GM23338 (cell line): ENCODE data around the gene RHOB. TPM values are rescaled to one million over a fixed set of nuclear protein-coding genes. Genes with fewer than 3 reads are reported as not detected.

ENCODE experiments used
- ATAC-seq: fragments of 200-7000 bp; cut with Tn5 transposase; 3 replicates; pipeline ENCODE4 v1.9.1; 2020
- DNase-seq: peaks from one replicate; pipeline ENCODE4 v3.0.0-alpha.2; 2015; ENCODE audit warnings: low spot score
- H2AFZ ChIP-seq: fragments of 200-600 bp; sonication (generic); 2 replicates; pipeline ENCODE4 v1.8.0; 2016; ENCODE audit warnings: antibody characterized with exemption, mild to moderate bottlenecking, moderate library complexity
- H3F3A ChIP-seq: fragments of 200-600 bp; sonication (generic); replicated peaks from 2 replicates; pipeline ENCODE4 v1.8.0; 2017; ENCODE audit warnings: antibody characterized with exemption, mixed run types, low read depth
- H3K27ac ChIP-seq: fragments of 200-600 bp; sonication (generic); 2 replicates; pipeline ENCODE4 v1.6.1; 2016; ENCODE audit warnings: low read depth
- H3K27me3 ChIP-seq: fragments of 200-600 bp; sonication (generic); 2 replicates; pipeline ENCODE4 v1.8.0; 2016; ENCODE audit warnings: mild to moderate bottlenecking, mixed run types, moderate library complexity; ENCODE audit not compliant: insufficient read depth
- H3K36me3 ChIP-seq: fragments of 200-600 bp; sonication (generic); 2 replicates; pipeline ENCODE4 v1.8.0; 2016; ENCODE audit warnings: mild to moderate bottlenecking; ENCODE audit not compliant: insufficient read depth
- H3K4me1 ChIP-seq: fragments of 200-600 bp; sonication (generic); 2 replicates; pipeline ENCODE4 v1.8.0; 2016; ENCODE audit warnings: mild to moderate bottlenecking, moderate library complexity; ENCODE audit not compliant: insufficient read depth
- H3K4me2 ChIP-seq: fragments of 200-600 bp; sonication (generic); 2 replicates; pipeline ENCODE4 v1.7.1; 2017; ENCODE audit warnings: mixed run types
- H3K4me3 ChIP-seq: fragments of 200-600 bp; sonication (generic); 2 replicates; pipeline ENCODE4 v1.6.1; 2016; ENCODE audit warnings: mixed run types
- H3K79me2 ChIP-seq: fragments of 200-600 bp; sonication (generic); replicated peaks from 2 replicates; pipeline ENCODE4 v1.8.0; 2017; ENCODE audit warnings: mild to moderate bottlenecking; ENCODE audit not compliant: insufficient read depth
- H3K9me2 ChIP-seq: fragments of 200-600 bp; sonication (generic); 2 replicates; pipeline ENCODE4 v1.8.0; 2017; ENCODE audit not compliant: insufficient read depth
- H4K20me1 ChIP-seq: fragments of 200-600 bp; sonication (generic); replicated peaks from 2 replicates; pipeline ENCODE4 v1.8.0; 2017; ENCODE audit warnings: mild to moderate bottlenecking; ENCODE audit not compliant: insufficient read depth
- H3K27ac Mint-ChIP-seq: 2 replicates; pipeline ENCODE4 v1.8.0; 2020; ENCODE audit warnings: inconsistent platforms, mild to moderate bottlenecking, moderate library complexity, mixed read lengths
- H3K27me3 Mint-ChIP-seq: 3 replicates; pipeline ENCODE4 v1.8.0; 2022; ENCODE audit warnings: low read depth, mild to moderate bottlenecking, moderate library complexity, mixed read lengths, inconsistent platforms; ENCODE audit not compliant: insufficient read depth, poor library complexity
- H3K36me3 Mint-ChIP-seq: 3 replicates; pipeline ENCODE4 v1.8.0; 2021; ENCODE audit warnings: low read depth, mild to moderate bottlenecking, inconsistent platforms, moderate library complexity, mixed read lengths
- H3K4me1 Mint-ChIP-seq: 3 replicates; pipeline ENCODE4 v1.8.0; 2020; ENCODE audit warnings: mild to moderate bottlenecking, inconsistent platforms, mixed read lengths
- H3K4me3 Mint-ChIP-seq: 3 replicates; pipeline ENCODE4 v1.8.0; 2021; ENCODE audit warnings: moderate library complexity, mild to moderate bottlenecking, inconsistent platforms, mixed read lengths
- H3K9me3 Mint-ChIP-seq: 3 replicates; pipeline ENCODE4 v1.8.0; 2020; ENCODE audit warnings: moderate library complexity, mild to moderate bottlenecking, inconsistent platforms, mixed read lengths
- CREB1 ChIP-seq: fragments of 250-450 bp; sonication (Bioruptor Pico); IDR thresholded peaks from 2 replicates; pipeline ENCODE4 v1.5.0; 2020; ENCODE audit warnings: low read depth, mild to moderate bottlenecking, moderate library complexity
- EZH2 ChIP-seq: fragments of 200-600 bp; sonication (generic); IDR thresholded peaks from one replicate; pipeline ENCODE4 v1.8.0; 2017; ENCODE audit warnings: antibody characterized with exemption, mild to moderate bottlenecking, low read depth; ENCODE audit not compliant: unreplicated experiment
- JUNB ChIP-seq: IDR thresholded peaks from one replicate; pipeline ENCODE4 v1.6.1; 2016; ENCODE audit warnings: antibody characterized with exemption; ENCODE audit not compliant: unreplicated experiment
- NANOG ChIP-seq: IDR thresholded peaks from 2 replicates; pipeline ENCODE4 v1.6.1; 2016; ENCODE audit warnings: antibody characterized with exemption, borderline replicate concordance
- STAT1 ChIP-seq: IDR thresholded peaks from one replicate; pipeline ENCODE4 v1.6.1; 2016; ENCODE audit warnings: antibody characterized with exemption; ENCODE audit not compliant: unreplicated experiment
- ZNF114 ChIP-seq: fragments of 250-450 bp; sonication (Bioruptor Pico); IDR thresholded peaks from 2 replicates; pipeline ENCODE4 v1.5.0; 2020; ENCODE audit warnings: mild to moderate bottlenecking, moderate library complexity
- polyA plus RNA-seq: library from polyadenylated mRNA; unstranded; fragments of >200 nt; fragmentation: Nextera tagmentation; extraction: Ambion mirVana; gene quantifications from 2 replicates; pipeline ENCODE4 v1.2.1, GENCODE V29; 2016
- total RNA-seq: library from RNA; depleted of rRNA; stranded (reverse); fragments of >200 nt; shearing (Covaris generic); gene quantifications from 2 replicates; pipeline ENCODE4 v1.2.3, GENCODE V29; 2014
- TF ChIP-seq, protein P1 (sequence below), 2 experiments: fragments of 200-600 bp in 1 of 2; sonication (generic) in 1 of 2; conservative IDR thresholded peaks; 2 replicates each; pipeline versions ENCODE4 v1.5.1 to v1.6.1; 2016 to 2017; ENCODE audit warnings: antibody characterized with exemption in 2 of 2, low read depth in 2 of 2, mild to moderate bottlenecking in 2 of 2, moderate library complexity in 1 of 2
- TF ChIP-seq, protein P2 (sequence below): IDR thresholded peaks from 2 replicates; pipeline ENCODE4 v1.6.1; 2016; ENCODE audit warnings: antibody characterized with exemption
- TF ChIP-seq, protein P3 (sequence below): IDR thresholded peaks from one replicate; pipeline ENCODE4 v1.6.1; 2018; ENCODE audit warnings: antibody characterized with exemption; ENCODE audit not compliant: unreplicated experiment

Gene RHOB
- total and polyA plus RNA-seq, 2 experiments from 2014 or later, result 6.6 to 26.9 TPM

DNA sequence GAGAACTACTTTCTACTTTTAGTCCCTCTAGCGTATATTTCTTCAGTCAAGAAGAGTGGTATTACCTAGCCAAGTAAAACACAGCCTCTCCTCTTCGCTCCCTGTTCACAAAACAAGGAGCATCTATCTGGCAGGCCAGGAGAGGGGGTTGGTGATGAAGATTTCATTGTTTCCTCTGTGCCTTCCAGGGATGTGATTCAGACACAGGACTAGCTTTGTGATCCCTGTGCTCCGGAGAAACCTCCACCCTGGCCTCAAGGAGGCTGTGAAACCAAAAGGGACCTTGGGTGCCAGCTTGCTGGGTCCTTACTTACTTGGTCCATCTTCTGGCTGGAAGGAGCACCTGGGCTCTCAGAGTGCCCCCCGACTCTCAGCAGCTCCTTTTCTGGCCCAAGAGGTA lies 5.7 kb downstream of the RHOB start:
- no peak overlapping the region for H3K4me3 ChIP-seq
- no peak for ATAC-seq
- peaks cover 11% of the 10 kb centered on the region; the same call in 1 of the 2 replicates for H3K4me1 ChIP-seq
- peaks cover 44% of the 10 kb centered on the region for H3K27me3 ChIP-seq
- H2AFZ ChIP-seq, result no peak overlapping the region
- no peaks in the 10 kb centered on the region for H3K9me2 ChIP-seq
- Mint-ChIP-seq H3K27me3 (peaks cover 30% of the 10 kb centered on the region), H3K4me3 (no peak overlapping the region), H3K36me3 (no peaks in the 10 kb centered on the region), H3K4me1 (peaks cover 25% of the 10 kb centered on the region; the same call in 2 of the 3 replicates), H3K27ac (no peak overlapping the region), H3K9me3 (no peaks in the 10 kb centered on the region)
- no peaks in the 10 kb centered on the region for H3K79me2 ChIP-seq
- H3K4me2 ChIP-seq, result no peak overlapping the region
- H3K36me3 ChIP-seq, result no peaks in the 10 kb centered on the region
- no peaks in the 10 kb centered on the region for H3F3A ChIP-seq
- H4K20me1 ChIP-seq, result peaks cover 12% of the 10 kb centered on the region; the same call in 1 of the 2 replicates
- TF ChIP-seq, protein P1, sequence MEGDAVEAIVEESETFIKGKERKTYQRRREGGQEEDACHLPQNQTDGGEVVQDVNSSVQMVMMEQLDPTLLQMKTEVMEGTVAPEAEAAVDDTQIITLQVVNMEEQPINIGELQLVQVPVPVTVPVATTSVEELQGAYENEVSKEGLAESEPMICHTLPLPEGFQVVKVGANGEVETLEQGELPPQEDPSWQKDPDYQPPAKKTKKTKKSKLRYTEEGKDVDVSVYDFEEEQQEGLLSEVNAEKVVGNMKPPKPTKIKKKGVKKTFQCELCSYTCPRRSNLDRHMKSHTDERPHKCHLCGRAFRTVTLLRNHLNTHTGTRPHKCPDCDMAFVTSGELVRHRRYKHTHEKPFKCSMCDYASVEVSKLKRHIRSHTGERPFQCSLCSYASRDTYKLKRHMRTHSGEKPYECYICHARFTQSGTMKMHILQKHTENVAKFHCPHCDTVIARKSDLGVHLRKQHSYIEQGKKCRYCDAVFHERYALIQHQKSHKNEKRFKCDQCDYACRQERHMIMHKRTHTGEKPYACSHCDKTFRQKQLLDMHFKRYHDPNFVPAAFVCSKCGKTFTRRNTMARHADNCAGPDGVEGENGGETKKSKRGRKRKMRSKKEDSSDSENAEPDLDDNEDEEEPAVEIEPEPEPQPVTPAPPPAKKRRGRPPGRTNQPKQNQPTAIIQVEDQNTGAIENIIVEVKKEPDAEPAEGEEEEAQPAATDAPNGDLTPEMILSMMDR (conservative IDR thresholded peaks at IDR 0.05; ENCODE audit: low read depth in 2 of 2), result peak in 1 of 2 experiments; percentile 46; a peak in 3 of 4 replicates
- TF ChIP-seq STAT1, result no peak
- peak; percentile 29 for DNase-seq
- H3K27ac ChIP-seq, result no peak overlapping the region

DNA sequence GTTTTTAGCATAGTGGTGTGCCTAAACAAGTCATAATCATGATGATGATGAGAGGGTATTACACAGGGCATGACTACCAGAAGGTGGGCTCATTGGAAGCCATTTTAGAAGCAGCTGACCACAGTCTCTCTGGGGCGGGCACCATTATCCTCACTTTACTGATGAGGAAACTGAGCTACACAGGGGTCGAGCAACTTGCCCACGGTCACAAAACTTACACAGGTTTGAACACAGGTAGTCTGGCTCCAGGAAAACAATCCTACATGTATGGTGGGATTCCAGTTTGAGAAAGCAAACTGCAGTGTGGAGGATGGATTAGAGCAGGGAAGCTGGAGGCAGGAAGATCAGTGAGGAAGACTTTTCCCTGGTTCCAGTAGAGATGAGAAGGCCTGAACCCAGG lies 6.2 kb downstream of the RHOB start:
- no peak overlapping the region for H3K4me3 Mint-ChIP-seq
- H3K9me2 ChIP-seq, result no peaks in the 10 kb centered on the region
- no peaks in the 10 kb centered on the region for H3F3A ChIP-seq
- no peak overlapping the region for H3K4me3 ChIP-seq
- H2AFZ ChIP-seq, result no peak overlapping the region
- H3K36me3 Mint-ChIP-seq, result no peaks in the 10 kb centered on the region
- peaks cover 10% of the 10 kb centered on the region; the same call in 1 of the 2 replicates for H3K4me1 ChIP-seq
- no peak overlapping the region for H3K27ac Mint-ChIP-seq
- H3K79me2 ChIP-seq, result no peaks in the 10 kb centered on the region
- H3K36me3 ChIP-seq, result no peaks in the 10 kb centered on the region
- peaks cover 25% of the 10 kb centered on the region; the same call in 2 of the 3 replicates for H3K4me1 Mint-ChIP-seq
- peaks cover 24% of the 10 kb centered on the region for H3K27me3 Mint-ChIP-seq
- ATAC-seq (no peak), DNase-seq (no peak)
- peaks cover 38% of the 10 kb centered on the region for H3K27me3 ChIP-seq
- H3K9me3 Mint-ChIP-seq, result no peaks in the 10 kb centered on the region
- no peak overlapping the region for H3K4me2 ChIP-seq
- H3K27ac ChIP-seq, result no peak overlapping the region
- H4K20me1 ChIP-seq, result peaks cover 12% of the 10 kb centered on the region; the same call in 1 of the 2 replicates
- TF ChIP-seq, protein P2, sequence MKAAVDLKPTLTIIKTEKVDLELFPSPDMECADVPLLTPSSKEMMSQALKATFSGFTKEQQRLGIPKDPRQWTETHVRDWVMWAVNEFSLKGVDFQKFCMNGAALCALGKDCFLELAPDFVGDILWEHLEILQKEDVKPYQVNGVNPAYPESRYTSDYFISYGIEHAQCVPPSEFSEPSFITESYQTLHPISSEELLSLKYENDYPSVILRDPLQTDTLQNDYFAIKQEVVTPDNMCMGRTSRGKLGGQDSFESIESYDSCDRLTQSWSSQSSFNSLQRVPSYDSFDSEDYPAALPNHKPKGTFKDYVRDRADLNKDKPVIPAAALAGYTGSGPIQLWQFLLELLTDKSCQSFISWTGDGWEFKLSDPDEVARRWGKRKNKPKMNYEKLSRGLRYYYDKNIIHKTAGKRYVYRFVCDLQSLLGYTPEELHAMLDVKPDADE, result no peak
- TF ChIP-seq ZNF114 (CRISPR knock-in tag) (no peak), STAT1 (no peak), CREB1 (CRISPR knock-in tag) (no peak), EZH2 (no peak), JUNB (no peak), NANOG (no peak)
- TF ChIP-seq, protein P3, sequence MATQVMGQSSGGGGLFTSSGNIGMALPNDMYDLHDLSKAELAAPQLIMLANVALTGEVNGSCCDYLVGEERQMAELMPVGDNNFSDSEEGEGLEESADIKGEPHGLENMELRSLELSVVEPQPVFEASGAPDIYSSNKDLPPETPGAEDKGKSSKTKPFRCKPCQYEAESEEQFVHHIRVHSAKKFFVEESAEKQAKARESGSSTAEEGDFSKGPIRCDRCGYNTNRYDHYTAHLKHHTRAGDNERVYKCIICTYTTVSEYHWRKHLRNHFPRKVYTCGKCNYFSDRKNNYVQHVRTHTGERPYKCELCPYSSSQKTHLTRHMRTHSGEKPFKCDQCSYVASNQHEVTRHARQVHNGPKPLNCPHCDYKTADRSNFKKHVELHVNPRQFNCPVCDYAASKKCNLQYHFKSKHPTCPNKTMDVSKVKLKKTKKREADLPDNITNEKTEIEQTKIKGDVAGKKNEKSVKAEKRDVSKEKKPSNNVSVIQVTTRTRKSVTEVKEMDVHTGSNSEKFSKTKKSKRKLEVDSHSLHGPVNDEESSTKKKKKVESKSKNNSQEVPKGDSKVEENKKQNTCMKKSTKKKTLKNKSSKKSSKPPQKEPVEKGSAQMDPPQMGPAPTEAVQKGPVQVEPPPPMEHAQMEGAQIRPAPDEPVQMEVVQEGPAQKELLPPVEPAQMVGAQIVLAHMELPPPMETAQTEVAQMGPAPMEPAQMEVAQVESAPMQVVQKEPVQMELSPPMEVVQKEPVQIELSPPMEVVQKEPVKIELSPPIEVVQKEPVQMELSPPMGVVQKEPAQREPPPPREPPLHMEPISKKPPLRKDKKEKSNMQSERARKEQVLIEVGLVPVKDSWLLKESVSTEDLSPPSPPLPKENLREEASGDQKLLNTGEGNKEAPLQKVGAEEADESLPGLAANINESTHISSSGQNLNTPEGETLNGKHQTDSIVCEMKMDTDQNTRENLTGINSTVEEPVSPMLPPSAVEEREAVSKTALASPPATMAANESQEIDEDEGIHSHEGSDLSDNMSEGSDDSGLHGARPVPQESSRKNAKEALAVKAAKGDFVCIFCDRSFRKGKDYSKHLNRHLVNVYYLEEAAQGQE, result no peak
